ENCODE results near the gene NDUFB2.
"Not testable (repeated sequence)": the region's sequence is repeated elsewhere in the genome, so short reads cannot be mapped to it uniquely, and the experiment has no call there.

Gene NDUFB2

DNA sequence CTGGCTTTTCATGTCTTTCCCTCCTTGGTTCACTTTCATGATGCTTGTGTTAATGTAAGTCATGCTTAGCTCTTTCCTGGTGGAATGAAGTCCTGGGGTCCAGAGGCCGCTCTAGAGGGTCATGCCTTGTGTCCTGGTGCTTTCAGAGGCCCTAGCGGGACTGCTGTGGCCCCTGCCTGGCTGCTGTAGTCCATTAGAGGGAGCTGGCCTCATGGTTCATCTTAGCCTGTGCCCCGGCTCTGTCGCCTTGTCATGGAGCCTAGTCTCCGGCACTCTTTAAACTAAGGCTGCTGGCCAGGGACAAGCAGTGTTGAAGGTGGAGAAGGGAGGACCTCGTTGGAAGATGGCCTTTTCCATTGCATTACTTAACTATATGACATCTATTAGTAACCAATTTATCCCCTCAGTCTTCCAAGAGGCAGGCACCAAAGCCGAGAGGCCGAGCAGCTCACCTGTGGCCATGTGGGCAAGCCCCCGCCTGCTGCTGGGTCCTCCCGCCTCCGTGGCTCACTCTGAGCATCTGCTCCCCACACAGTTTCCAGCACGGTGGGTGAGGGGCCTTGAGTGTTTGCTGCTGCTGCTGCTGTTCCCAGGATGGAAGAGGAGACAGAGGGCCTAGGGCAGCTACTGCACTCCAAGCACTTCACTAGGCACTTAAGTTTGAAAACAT is 5.0 kb upstream of the NDUFB2 start:
- no peak for DNase-seq (ENCODE audit: low spot score)

DNA sequence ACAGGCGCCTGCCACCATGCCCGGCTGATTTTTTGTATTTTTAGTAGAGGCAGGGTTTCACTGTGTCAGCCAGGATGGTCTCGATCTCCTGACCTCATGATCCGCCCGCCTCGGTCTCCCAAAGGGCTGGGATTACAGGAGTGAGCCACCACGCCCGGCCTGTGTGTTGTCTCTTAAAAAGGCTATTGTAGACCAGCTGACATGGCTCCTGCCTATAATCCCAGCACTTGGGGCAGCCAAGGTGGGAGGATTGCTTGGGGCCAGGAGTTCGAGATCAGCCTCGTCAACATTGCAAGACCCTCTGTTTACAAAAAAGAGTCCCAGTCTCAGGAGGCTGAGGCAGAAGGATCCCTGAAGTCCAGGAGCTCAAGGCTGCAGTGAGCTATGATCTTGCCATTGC is 2.7 kb upstream of the NDUFB2 start:
- not testable (repeated sequence) for DNase-seq (ENCODE audit: low spot score)

DNA sequence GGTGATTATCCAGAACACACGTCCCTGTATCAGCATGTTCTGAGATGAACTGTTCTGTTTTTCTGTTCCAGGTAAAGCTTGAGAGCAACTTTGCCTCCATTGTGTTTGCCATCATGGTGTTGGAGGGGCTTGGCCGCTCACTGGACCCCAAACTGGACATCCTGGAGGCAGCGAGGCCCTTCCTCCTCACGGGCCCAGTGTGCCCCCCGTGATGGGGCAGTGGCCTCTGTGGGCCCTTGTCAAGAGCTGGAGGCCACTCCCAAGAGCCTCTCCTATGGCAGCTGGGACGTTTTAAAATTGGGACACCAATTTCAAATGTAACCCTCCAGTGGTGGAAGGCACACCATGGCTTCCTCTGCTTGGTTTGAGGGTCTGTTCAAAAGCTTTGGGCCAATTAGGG is 1.9 kb upstream of the NDUFB2 start:
- DNase-seq (ENCODE audit: low spot score): no peak

DNA sequence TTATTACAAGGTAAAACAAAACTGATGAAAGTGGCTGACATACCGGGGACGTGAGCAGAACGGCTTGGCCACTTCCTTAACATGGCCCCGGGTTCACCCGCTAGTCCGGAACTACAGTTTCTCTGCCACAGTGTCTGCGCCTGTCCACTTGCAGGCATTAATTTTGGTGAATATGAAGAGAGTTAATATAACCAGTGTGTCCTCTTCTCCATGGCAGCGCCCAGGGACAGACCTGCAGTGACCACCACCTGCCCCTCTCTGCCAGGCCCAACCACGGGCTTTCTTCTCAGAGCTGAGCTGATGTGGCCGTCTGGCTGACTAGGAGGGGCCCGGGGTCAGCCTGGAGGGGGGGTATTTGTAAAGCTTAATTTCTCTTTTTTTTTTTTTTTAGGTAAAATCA is 1.1 kb upstream of the NDUFB2 start:
- DNase-seq (ENCODE audit: low spot score): no peak

DNA sequence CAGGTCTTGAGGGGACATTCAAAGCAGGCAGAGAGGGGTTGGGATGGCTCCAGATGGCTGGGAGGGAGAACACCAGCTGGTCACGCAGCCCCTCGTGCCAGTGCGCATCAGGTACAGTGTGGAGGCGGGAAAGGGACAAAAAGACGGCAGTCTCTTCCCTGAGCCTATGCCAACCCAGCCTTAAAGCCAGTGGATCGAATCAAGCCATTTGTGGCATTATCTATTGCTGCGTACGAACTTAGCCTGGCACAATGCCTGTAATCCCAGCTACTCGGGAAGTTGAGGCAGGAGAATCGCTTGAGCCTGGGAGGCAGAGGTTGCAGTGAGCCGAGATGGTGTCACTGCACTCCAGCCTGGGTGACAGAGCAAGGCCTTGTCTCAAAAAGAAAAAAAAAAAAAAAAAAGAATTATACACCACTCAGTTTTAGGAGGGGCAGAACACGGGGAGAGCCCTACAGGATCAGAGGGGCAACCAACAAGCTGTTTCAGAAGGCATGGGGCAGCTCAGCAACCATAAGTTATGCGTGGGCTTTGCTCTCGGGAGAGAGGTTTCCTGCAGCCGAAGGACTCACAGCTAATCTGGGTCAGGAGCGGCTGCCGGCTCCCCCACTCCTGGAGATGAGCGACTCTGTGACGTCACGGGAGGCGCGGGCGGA is 356 bp upstream of the NDUFB2 start:
- DNase-seq (ENCODE audit: low spot score): peak; percentile 96

DNA sequence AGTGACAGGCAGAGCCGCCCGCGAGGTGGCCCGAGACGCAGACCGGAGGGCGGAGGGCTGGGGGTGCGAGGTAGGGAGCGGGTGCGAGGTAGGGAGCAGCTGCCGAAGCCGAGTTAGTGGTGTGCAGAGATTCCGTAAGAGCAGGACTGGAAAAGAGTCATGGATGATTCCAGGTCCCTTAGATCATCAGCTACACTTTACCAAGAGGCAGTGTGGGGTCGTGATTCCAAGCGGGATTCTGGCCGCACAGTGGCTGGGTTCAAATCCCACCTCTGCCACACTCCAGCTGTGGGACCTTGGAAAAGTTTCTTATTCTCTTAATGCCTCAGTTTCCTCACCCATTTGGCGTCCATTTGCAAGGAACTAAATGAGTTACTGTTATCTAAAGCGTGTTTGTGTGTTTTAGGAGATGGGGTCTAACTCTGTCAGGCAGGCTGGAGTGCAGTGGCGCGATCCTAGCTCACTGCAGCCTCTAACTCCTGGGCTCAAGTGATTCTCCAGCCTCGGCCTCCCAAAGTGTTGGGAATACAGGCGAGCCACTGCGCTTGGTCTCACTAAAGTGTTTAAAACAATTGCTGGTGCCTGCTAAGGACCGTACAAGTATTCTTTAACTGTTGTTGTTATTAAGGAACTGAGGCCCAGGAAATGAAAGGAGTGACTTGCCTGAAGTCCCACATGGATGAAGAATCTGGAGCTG is 1.1 kb downstream of the NDUFB2 start:
- no peak for DNase-seq (ENCODE audit: low spot score)

- no peak for DNase-seq (ENCODE audit: low spot score)
These were observed 2.0 kb downstream of the NDUFB2 start for GRCh38 chr7:140698477-140698876.

DNA sequence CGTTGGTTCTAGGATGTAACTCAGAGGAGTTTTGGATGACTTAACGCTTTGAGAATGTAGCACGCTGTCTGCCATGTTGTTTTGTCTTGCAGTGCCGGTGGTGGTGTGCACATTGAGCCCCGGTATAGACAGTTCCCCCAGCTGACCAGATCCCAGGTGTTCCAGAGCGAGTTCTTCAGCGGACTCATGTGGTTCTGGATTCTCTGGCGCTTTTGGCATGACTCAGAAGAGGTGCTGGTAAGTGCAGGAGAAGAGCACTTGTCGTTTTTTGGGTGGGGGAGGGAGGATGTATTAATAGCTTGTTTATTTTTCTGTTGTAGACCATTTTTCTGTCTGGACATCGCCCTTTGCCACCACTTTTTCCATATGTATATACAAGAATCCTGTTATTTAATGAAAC is 6.3 kb downstream of the NDUFB2 start:
- no peak for DNase-seq (ENCODE audit: low spot score)

- no peak for DNase-seq (ENCODE audit: low spot score)
These were observed 7.7 kb downstream of the NDUFB2 start for GRCh38 chr7:140704205-140704604.

- no peak for DNase-seq (ENCODE audit: low spot score)
These were observed 10.6 kb downstream of the NDUFB2 start for GRCh38 chr7:140707132-140707531.

GRCh38 chr7:140708764-140709163 is 12.3 kb downstream of the NDUFB2 start:
- not testable (repeated sequence) for DNase-seq (ENCODE audit: low spot score)

DNA sequence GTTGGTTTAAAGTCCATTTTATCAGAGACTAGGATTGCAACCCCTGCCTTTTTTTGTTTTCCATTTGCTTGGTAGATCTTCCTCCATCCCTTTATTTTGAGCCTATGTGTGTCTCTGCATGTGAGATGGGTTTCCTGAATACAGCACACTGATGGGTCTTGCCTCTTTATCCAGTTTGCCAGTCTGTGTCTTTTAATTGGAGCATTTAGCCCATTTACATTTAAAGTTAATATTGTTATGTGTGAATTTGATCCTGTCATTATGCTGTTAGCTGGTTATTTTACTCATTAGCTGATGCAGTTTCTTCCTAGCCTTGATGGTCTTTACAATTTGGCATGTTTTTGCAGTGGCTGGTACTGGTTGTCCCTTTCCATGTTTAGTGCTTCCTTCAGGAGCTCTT is 15.9 kb downstream of the NDUFB2 start:
- not testable (repeated sequence) for DNase-seq (ENCODE audit: low spot score)

GRCh38 chr7:140714331-140715040 is 18.0 kb downstream of the NDUFB2 start:
- no peak for DNase-seq (ENCODE audit: low spot score)

DNA sequence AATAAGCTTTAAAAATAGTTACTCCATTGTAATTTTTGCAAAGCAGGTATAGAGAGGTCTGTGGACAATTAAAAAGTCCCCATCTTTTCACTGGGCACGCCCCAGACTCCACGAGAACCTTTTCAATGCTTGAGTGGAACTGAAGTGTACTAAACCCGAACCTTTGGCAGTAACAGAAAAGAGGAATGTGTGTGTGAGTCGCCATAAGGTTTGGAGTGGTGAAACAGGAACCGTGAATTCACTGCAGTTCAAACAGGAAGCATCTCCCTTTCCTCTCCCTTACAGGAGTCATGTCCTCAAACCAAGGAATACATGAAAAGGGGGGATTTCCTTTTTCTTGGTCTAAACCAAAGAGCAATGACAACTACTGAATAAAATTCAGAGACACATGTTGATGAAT is 23.2 kb downstream of the NDUFB2 start:
- DNase-seq (ENCODE audit: low spot score): no peak

DNA sequence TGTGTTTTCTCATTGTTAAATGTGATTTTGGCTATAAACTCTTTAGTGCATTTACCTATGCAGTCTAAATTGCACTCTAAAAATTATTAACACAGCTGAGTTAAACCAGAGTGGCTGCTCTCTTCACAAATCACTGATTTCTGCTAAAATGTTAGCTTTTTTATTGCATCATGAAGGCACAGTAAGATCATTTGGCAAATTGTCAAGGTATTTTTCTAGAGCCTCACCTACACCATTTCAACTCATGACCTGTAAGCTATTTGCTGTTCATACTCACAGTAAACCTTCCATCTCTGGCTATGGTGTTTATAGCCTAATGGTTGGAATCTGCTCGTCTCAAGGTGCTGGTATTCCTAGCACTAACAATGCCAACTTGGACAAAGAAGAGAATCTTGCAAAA is 25.7 kb downstream of the NDUFB2 start:
- DNase-seq (ENCODE audit: low spot score): no peak

DNA sequence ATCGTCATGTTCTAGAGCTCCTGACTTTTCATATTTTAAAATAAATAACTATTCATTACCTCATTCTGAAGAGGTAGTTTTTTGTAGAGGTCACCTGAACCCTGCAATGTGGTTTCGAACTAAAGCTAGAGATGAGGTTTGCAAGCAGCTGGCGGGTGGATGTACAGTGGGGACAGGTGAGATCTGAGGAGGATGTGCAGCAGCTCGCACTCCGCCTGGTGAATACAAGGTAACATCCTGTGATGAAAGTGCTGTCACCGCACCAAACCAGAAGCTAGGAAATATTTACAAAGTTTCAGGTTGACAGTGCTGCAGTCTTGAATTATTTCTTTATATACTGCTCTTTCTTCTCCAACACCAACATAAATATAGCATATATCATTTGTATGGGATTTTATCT is 26.5 kb downstream of the NDUFB2 start:
- DNase-seq (ENCODE audit: low spot score): no peak

DNA sequence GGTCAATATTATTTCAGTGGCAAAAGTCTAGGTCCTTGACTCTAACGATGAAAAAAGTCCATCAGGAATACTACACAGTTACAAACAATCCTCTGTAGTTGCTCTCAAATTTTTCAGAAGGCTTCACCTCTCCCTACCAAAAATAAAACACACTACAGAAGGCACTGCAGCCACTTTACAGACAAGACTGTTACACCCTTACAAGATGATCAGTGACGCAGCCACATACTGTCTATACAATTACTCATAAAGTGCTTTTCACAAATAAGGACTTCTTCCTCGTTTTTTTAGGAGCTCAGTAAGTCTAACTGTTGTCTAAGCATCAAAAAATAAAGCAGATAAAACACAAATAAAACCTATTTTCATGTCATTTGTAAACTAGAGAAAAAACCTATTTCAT is 27.1 kb downstream of the NDUFB2 start:
- DNase-seq (ENCODE audit: low spot score): no peak

DNA sequence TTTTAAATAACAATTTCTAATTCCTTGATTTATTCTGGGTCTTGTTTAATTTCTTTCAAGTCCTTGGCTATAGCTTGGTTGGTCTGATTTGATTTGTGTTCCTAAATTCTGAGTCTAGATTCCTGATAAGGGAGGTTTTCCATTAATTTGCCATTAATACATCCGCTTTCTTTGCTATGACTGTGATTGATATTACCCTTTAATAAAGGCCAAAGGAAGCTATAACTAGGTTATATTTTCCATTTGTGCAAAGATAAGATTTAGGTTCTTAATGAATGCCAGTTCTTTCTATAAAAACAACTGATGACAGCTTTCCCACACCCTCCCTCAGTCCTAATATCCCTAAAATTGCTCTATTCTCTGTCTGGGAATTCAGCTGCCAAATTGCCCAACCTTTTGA is 28.2 kb downstream of the NDUFB2 start:
- DNase-seq (ENCODE audit: low spot score): no peak

GRCh38 chr7:140726281-140726680 is 29.8 kb downstream of the NDUFB2 start:
- no peak for DNase-seq (ENCODE audit: low spot score)

- DNase-seq (ENCODE audit: low spot score): no peak
These were observed 35.9 kb downstream of the NDUFB2 start for GRCh38 chr7:140732416-140732815.

DNA sequence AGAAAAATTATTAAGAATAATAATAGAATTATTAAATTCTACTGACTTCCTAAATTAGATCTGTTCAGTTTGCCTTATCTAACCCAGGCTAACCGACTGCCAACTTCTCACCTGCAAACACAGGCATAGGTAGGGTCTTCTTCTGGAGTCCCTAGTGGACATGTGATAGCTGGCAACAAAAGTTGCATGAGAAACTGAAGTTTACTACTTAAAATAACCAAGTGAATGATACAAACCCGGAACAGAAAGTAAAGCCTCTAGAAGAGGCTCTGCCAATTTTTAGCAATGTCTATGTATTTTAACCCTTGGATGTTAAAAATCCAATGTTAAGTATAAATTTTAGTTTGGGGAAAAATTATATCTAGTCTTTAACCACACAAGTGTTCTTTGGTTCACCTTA is 37.6 kb downstream of the NDUFB2 start:
- no peak for DNase-seq (ENCODE audit: low spot score)

DNA sequence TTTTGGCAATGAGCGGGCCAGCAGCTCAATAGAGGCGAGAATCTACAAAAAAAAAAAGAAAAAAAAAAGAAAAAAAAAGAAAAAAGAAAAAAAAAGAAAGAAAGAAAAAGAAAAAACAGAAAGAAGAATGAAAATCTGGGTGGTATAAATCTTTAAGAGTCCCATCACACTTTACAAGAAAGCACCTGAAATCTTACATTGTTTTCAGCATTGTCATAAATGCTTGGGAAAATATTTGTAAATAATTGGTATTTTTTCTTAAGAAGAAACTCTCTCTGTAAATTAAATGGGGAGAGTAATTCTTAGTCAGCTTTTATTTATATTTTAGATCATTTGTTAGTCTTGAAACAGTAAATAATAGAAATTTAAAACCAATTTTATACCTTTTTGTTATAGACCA is 38.2 kb downstream of the NDUFB2 start:
- no peak for DNase-seq (ENCODE audit: low spot score)

DNA sequence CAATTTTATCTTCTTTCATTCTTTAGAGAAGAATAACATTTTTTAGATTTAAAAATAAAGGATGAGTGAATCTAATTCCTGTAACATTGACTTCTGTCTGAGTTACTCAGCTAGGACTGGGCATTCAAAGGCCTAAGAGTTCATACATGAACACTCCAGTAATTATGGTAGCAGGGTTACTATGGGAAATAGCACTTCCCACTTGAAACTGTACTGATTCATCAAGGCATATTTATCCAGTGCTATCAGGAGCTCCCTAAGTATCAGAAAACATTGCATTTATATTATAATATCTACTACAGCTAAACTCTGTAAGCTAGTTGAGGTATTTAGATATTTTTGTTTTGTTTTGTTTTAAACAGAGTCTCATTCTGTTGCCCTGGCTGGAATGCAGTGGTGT is 41.8 kb downstream of the NDUFB2 start:
- no peak for DNase-seq (ENCODE audit: low spot score)
